Keratinocyte (primary cell): Measurements from ENCODE around the gene ATF1. TPM values are rescaled to one million over a fixed set of nuclear protein-coding genes. Genes with fewer than 3 reads are reported as not detected.

Experiments used
- DNase-seq: peaks from one replicate; pipeline ENCODE4 v3.0.0-alpha.2; 2011; ENCODE audit warnings: low read depth, missing footprints, low spot score
- FAIRE-seq: peaks from 2 replicates; lab custom pipeline; 2011; peaks lifted over from hg19 to GRCh38; lab: Jason Lieb, UNC
- H2AFZ ChIP-seq: 2 replicates; pipeline ENCODE4 v1.6.0; 2012; ENCODE audit warnings: low read length, control low read depth, inconsistent platforms; ENCODE audit not compliant: control insufficient read depth
- H3K27ac ChIP-seq: 2 replicates; pipeline ENCODE4 v1.5.1; 2011; ENCODE audit warnings: low read length; ENCODE audit not compliant: control insufficient read depth, insufficient read depth
- H3K27me3 ChIP-seq: 3 replicates; pipeline ENCODE4 v1.6.0; 2011; ENCODE audit warnings: low read length; ENCODE audit not compliant: control insufficient read depth, insufficient read depth; ENCODE audit errors: extremely low read depth
- H3K36me3 ChIP-seq, 2 experiments: 2 replicates in 1 of 2; 3 replicates in 1 of 2; pipeline ENCODE4 v1.5.1; 2011; ENCODE audit warnings: low read length in 2 of 2, mild to moderate bottlenecking in 1 of 2; ENCODE audit not compliant: control insufficient read depth in 2 of 2, insufficient read depth in 2 of 2; ENCODE audit errors: extremely low read depth in 1 of 2
- H3K4me1 ChIP-seq: 3 replicates; pipeline ENCODE4 v1.5.1; 2011; ENCODE audit warnings: low read length; ENCODE audit not compliant: control insufficient read depth, insufficient read depth; ENCODE audit errors: extremely low read depth
- H3K4me2 ChIP-seq: 3 replicates; pipeline ENCODE4 v1.6.0; 2011; ENCODE audit warnings: low read depth, low read length; ENCODE audit not compliant: control insufficient read depth, insufficient read depth; ENCODE audit errors: extremely low read depth
- H3K4me3 ChIP-seq, 3 experiments: fragments of 200-600 bp in 1 of 3; sonication (generic) in 1 of 3; 2 replicates in 2 of 3; 3 replicates in 1 of 3; pipeline ENCODE4 v1.5.1; 2011 to 2016; ENCODE audit warnings: low read length in 3 of 3, mild to moderate bottlenecking in 3 of 3, control low read depth in 2 of 3, inconsistent platforms in 1 of 3, low read depth in 1 of 3, mixed read lengths in 1 of 3, mixed run types in 1 of 3, moderate library complexity in 1 of 3; ENCODE audit not compliant: control insufficient read depth in 2 of 3, insufficient read depth in 2 of 3; ENCODE audit errors: extremely low read depth in 1 of 3
- H3K79me2 ChIP-seq: 2 replicates; pipeline ENCODE4 v1.6.0; 2012; ENCODE audit warnings: low read length; ENCODE audit not compliant: control insufficient read depth, insufficient read depth
- H3K9ac ChIP-seq: 3 replicates; pipeline ENCODE4 v1.6.0; 2011; ENCODE audit warnings: low read length; ENCODE audit not compliant: control insufficient read depth, insufficient read depth; ENCODE audit errors: extremely low read depth
- H3K9me1 ChIP-seq: 3 replicates; pipeline ENCODE4 v1.6.0; 2011; ENCODE audit warnings: low read length; ENCODE audit not compliant: control insufficient read depth, insufficient read depth; ENCODE audit errors: extremely low read depth
- H3K9me3 ChIP-seq: 2 replicates; pipeline ENCODE4 v1.5.1; 2012; ENCODE audit warnings: low read depth, low read length; ENCODE audit not compliant: control insufficient read depth
- H4K20me1 ChIP-seq: 3 replicates; pipeline ENCODE4 v1.6.0; 2011; ENCODE audit warnings: low read length; ENCODE audit not compliant: control insufficient read depth, insufficient read depth; ENCODE audit errors: extremely low read depth
- EZH2 ChIP-seq: IDR thresholded peaks from one replicate; pipeline ENCODE4 v1.6.1; 2012; ENCODE audit warnings: inconsistent platforms, mild to moderate bottlenecking, low read length, moderate library complexity
- dilution Hi-C: fragments of 300-500 bp; cut with MboI; formaldehyde crosslinking; loops from one replicate; pipeline ENCODE4 v1.7.0; 2020; ENCODE audit warnings: low sequenced_read_pairs; ENCODE audit not compliant: extremely low pct_ligation_motif_present
- polyA plus RNA-seq, 5 experiments: library from polyadenylated mRNA; depleted of rRNA in 3 of 5; stranded (reverse) in 3 of 5; stranded (forward) in 1 of 5; unstranded in 1 of 5; fragments of >200 nt; gene quantifications; 1 replicate in 1 of 5; 2 replicates in 3 of 5; 3 replicates in 1 of 5; pipeline versions ENCODE4 v1.2.1 to v1.2.3, GENCODE V29; 2011 to 2012; ENCODE audit warnings: missing spikeins in 2 of 5, low read depth in 1 of 5, low replicate concordance in 1 of 5
- TF ChIP-seq, protein P1 (sequence below), 3 experiments: IDR thresholded peaks in 1 of 3; conservative IDR thresholded peaks in 1 of 3; optimal IDR thresholded peaks in 1 of 3; 2 replicates in 2 of 3; 3 replicates in 1 of 3; pipeline versions ENCODE3 to v1.5.1; 2011; ENCODE audit warnings: low read length in 3 of 3, mild to moderate bottlenecking in 3 of 3, moderate library complexity in 2 of 3, control low read depth in 1 of 3, inconsistent platforms in 1 of 3; ENCODE audit not compliant: insufficient read depth in 2 of 3; ENCODE audit errors: extremely low read depth in 1 of 3

ATF1 gene
- polyA plus RNA-seq, 1 donor (not counting 4 experiments of a cell fraction or from before 2014, with no cell fraction given): 37.4 TPM

DNA sequence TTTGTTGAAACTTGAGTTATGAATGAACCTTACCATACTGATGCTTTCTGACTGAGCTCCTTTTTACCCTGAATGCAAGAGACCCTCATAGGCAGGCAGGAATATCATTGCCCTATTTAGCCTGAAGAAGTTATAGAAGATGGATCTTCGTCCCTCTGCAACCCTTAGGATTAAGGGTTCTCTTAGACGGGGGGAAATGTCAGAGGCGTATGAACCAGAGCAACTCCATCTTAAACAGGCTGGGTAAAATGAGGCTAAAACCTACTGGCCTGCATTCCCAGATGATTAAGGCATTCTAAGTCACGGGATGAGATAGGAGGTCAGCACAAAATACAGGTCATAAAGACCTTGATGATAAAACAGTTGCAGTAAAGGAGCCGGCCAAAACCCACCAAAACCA, 7.5 kb downstream of the ATF1 start:
- H3K27ac ChIP-seq: no peak overlapping the region
- H4K20me1 ChIP-seq: no peaks in the 10 kb centered on the region
- no peak overlapping the region for H2AFZ ChIP-seq
- TF ChIP-seq EZH2: no peak
- TF ChIP-seq, protein P1, sequence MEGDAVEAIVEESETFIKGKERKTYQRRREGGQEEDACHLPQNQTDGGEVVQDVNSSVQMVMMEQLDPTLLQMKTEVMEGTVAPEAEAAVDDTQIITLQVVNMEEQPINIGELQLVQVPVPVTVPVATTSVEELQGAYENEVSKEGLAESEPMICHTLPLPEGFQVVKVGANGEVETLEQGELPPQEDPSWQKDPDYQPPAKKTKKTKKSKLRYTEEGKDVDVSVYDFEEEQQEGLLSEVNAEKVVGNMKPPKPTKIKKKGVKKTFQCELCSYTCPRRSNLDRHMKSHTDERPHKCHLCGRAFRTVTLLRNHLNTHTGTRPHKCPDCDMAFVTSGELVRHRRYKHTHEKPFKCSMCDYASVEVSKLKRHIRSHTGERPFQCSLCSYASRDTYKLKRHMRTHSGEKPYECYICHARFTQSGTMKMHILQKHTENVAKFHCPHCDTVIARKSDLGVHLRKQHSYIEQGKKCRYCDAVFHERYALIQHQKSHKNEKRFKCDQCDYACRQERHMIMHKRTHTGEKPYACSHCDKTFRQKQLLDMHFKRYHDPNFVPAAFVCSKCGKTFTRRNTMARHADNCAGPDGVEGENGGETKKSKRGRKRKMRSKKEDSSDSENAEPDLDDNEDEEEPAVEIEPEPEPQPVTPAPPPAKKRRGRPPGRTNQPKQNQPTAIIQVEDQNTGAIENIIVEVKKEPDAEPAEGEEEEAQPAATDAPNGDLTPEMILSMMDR (optimal IDR thresholded peaks at IDR 0.05 in 1 of 3, IDR thresholded peaks at IDR 0.05 in 1 of 3, conservative IDR thresholded peaks at IDR 0.05 in 1 of 3; ENCODE audit: extremely low read depth in 1 of 3, insufficient read depth in 2 of 3, low read length in 3 of 3): no peak
- H3K4me2 ChIP-seq: no peak overlapping the region
- DNase-seq (no peak), FAIRE-seq (no peak)
- no peaks in the 10 kb centered on the region for H3K36me3 ChIP-seq
- H3K27me3 ChIP-seq: no peaks in the 10 kb centered on the region
- H3K9me3 ChIP-seq: no peaks in the 10 kb centered on the region
- H3K79me2 ChIP-seq: peaks cover 39% of the 10 kb centered on the region
- H3K4me1 ChIP-seq: peaks cover 11% of the 10 kb centered on the region
- no peak overlapping the region for H3K4me3 ChIP-seq
- no peaks in the 10 kb centered on the region for H3K9me1 ChIP-seq
- H3K9ac ChIP-seq: no peak overlapping the region
- dilution Hi-C loops: no loop called here

DNA sequence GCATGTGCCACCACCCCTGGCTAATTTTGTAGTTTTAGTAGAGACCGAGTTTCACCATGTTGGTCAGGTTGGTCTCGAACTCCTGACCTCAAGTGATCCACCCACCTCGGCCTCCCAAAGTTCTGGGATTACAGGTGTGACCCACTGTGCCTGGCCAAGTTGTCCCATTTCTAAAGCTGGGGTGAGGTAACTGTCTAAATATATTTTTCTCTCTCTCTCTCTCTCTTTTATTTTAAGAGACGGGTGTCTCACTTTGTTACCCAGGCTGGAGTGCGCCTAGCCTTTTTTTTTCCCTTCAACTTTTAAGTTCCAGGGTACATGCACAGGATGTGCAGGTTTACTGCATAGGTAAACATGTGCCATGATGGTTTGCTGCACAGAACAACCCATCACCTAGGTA, 8.6 kb downstream of the ATF1 start:
- no peaks in the 10 kb centered on the region for H3K9me1 ChIP-seq
- H2AFZ ChIP-seq: no peak overlapping the region
- peaks cover 29% of the 10 kb centered on the region for H3K79me2 ChIP-seq
- TF ChIP-seq, protein P1 (optimal IDR thresholded peaks at IDR 0.05 in 1 of 3, IDR thresholded peaks at IDR 0.05 in 1 of 3, conservative IDR thresholded peaks at IDR 0.05 in 1 of 3; ENCODE audit: extremely low read depth in 1 of 3, insufficient read depth in 2 of 3, low read length in 3 of 3): no peak
- TF ChIP-seq EZH2: no peak
- no peaks in the 10 kb centered on the region for H3K36me3 ChIP-seq
- dilution Hi-C loops: no loop called here
- H3K27ac ChIP-seq: no peak overlapping the region
- H3K4me1 ChIP-seq: peaks cover 11% of the 10 kb centered on the region
- no peaks in the 10 kb centered on the region for H3K9me3 ChIP-seq
- H3K4me3 ChIP-seq: no peak overlapping the region
- FAIRE-seq: no peak
- DNase-seq: no peak
- no peaks in the 10 kb centered on the region for H3K27me3 ChIP-seq
- no peak overlapping the region for H3K9ac ChIP-seq
- no peak overlapping the region for H3K4me2 ChIP-seq
- no peaks in the 10 kb centered on the region for H4K20me1 ChIP-seq
